Measurements from ENCODE around the gene MACROH2A1. TPM values are rescaled to one million over a fixed set of nuclear protein-coding genes. Genes with fewer than 3 reads are reported as not detected.

The MACROH2A1 gene
- total and polyA plus RNA-seq, 2 donors from 2014 or later: 99.4 to 144 TPM

GRCh38 chr5:135372654-135373381 lies 26.2 kb downstream of the MACROH2A1 start:
- H3K27me3 ChIP-seq (ENCODE audit: control insufficient read depth, insufficient read depth, low read length): no peaks in the 10 kb centered on the region
- TF ChIP-seq CTCF (IDR thresholded peaks at IDR 0.05; ENCODE audit: borderline replicate concordance, extremely low read depth, insufficient read depth): no peak
- no peak overlapping the region for H3K9ac ChIP-seq (ENCODE audit: low read length in 3 of 3)
- H3K4me3 ChIP-seq (ENCODE audit: low read length in 3 of 3): no peak overlapping the region
- peaks cover 4 to 23% (median 18%) of the 10 kb centered on the region in 3 donors for H3K36me3 ChIP-seq (ENCODE audit: control insufficient read depth in 2 of 3, insufficient read depth in 3 of 3, low read length in 3 of 3)
- intact Hi-C loops (cut with DNase I): no loop called here
- no peak for FAIRE-seq
- peaks cover 0 to 3% (median 0%) of the 10 kb centered on the region in 3 donors for H3K4me1 ChIP-seq (ENCODE audit: control insufficient read depth in 2 of 3, insufficient read depth in 2 of 3, low read depth in 1 of 3, low read length in 3 of 3)
- no peak overlapping the region for H3K27ac ChIP-seq (ENCODE audit: low read depth in 2 of 2, low read length in 2 of 2)
- no peak for DNase-seq
- H3K9me3 ChIP-seq (ENCODE audit: control insufficient read depth in 2 of 3, insufficient read depth in 1 of 3, low read length in 3 of 3): no peaks in the 10 kb centered on the region

DNA sequence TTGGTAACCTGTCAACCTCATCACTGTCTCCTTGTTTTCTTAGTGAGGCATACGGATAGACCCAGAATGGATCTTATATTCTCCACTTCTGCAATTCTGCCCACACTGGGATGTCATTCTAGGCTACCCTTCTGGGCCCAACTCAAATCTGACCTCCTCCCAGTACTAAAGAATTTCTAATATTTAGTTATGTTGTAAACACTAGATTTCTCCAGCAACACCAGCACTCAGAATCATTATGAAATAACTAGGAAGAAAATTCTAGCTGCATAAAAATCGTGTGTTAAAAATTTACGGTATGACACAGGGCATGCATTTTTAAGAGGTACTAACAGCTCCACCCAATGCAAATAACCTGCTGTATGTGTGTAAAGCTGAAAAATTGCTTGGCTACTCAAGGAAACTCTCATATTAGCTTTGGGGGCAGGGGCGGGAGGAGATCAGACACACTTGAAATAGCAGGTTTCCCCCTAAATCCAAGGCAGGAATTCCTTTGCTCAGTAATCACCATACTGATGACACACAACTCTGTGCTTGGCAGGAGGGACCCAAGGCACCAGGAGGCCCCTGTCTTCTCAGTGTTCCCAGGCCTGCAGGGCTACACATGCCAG lies 27.3 kb downstream of the MACROH2A1 start:
- no peak overlapping the region for H3K27ac ChIP-seq (ENCODE audit: low read depth in 2 of 2, low read length in 2 of 2)

GRCh38 chr5:135369952-135370351 lies 29.1 kb downstream of the MACROH2A1 start:
- no peak for FAIRE-seq
- H3K4me1 ChIP-seq (ENCODE audit: control insufficient read depth in 2 of 3, insufficient read depth in 2 of 3, low read depth in 1 of 3, low read length in 3 of 3): no peaks in the 10 kb centered on the region

More for the DNA sequence above, 27.3 kb downstream of the MACROH2A1 start:
- H3K9me3 ChIP-seq (ENCODE audit: control insufficient read depth in 2 of 3, insufficient read depth in 1 of 3, low read length in 3 of 3): no peaks in the 10 kb centered on the region
- H3K36me3 ChIP-seq (ENCODE audit: control insufficient read depth in 2 of 3, insufficient read depth in 3 of 3, low read length in 3 of 3): peaks cover 4 to 23% (median 18%) of the 10 kb centered on the region in 3 donors
- DNase-seq: no peak
- peaks cover 0 to 2% (median 0%) of the 10 kb centered on the region in 3 donors for H3K4me1 ChIP-seq (ENCODE audit: control insufficient read depth in 2 of 3, insufficient read depth in 2 of 3, low read depth in 1 of 3, low read length in 3 of 3)
- TF ChIP-seq CTCF (IDR thresholded peaks at IDR 0.05; ENCODE audit: borderline replicate concordance, extremely low read depth, insufficient read depth): no peak
- H3K27me3 ChIP-seq (ENCODE audit: control insufficient read depth, insufficient read depth, low read length): no peaks in the 10 kb centered on the region
- no peak for FAIRE-seq
- no peak overlapping the region for H3K4me3 ChIP-seq (ENCODE audit: low read length in 3 of 3)
- no peak overlapping the region for H3K9ac ChIP-seq (ENCODE audit: low read length in 3 of 3)
- intact Hi-C loops (cut with DNase I): no loop called here

More at GRCh38 chr5:135369952-135370351, 29.1 kb downstream of the MACROH2A1 start:
- H3K9ac ChIP-seq (ENCODE audit: low read length in 3 of 3): no peak overlapping the region
- TF ChIP-seq CTCF (IDR thresholded peaks at IDR 0.05; ENCODE audit: borderline replicate concordance, extremely low read depth, insufficient read depth): no peak
- H3K9me3 ChIP-seq (ENCODE audit: control insufficient read depth in 2 of 3, insufficient read depth in 1 of 3, low read length in 3 of 3): no peaks in the 10 kb centered on the region
- no peaks in the 10 kb centered on the region for H3K27me3 ChIP-seq (ENCODE audit: control insufficient read depth, insufficient read depth, low read length)
- no peak overlapping the region for H3K4me3 ChIP-seq (ENCODE audit: low read length in 3 of 3)
- intact Hi-C loops (cut with DNase I): no loop called here
- H3K27ac ChIP-seq (ENCODE audit: low read depth in 2 of 2, low read length in 2 of 2): no peak overlapping the region
- peaks cover 4 to 20% (median 14%) of the 10 kb centered on the region in 3 donors for H3K36me3 ChIP-seq (ENCODE audit: control insufficient read depth in 2 of 3, insufficient read depth in 3 of 3, low read length in 3 of 3)
- DNase-seq: no peak
